CD4-positive, CD25-positive, alpha-beta regulatory T cell (primary cell): ENCODE results near the gene XRCC5. TPM values are rescaled to one million over a fixed set of nuclear protein-coding genes. Genes with fewer than 3 reads are reported as not detected.
A peak's percentile ranks its signal among the peaks of the same experiment; 100 is the strongest.
"Not testable (repeated sequence)": the region's sequence is repeated elsewhere in the genome, so short reads cannot be mapped to it uniquely, and the experiment has no call there.

ENCODE experiments used
- ATAC-seq, 2 donors: fragments of 150-1000 bp; cut with Tn5 transposase; one replicate each; pipeline ENCODE4 v1.10.0; 2021; ENCODE audit warnings: low read depth in 2 of 2, moderate number of reproducible peaks in 2 of 2, moderate library complexity in 1 of 2
- DNase-seq, 3 donors: peaks; one replicate each; pipeline versions ENCODE4 v3.0.0 to v3.0.0-alpha.2; 2012 to 2022; ENCODE audit warnings: mixed read lengths in 1 of 3
- H3K27ac ChIP-seq: one replicate; pipeline ENCODE4 v1.7.0; 2013; ENCODE audit warnings: mild to moderate bottlenecking, low read length; ENCODE audit not compliant: insufficient read depth, poor library complexity, severe bottlenecking
- H3K27me3 ChIP-seq: one replicate; pipeline ENCODE4 v1.7.0; 2013; ENCODE audit warnings: low read length; ENCODE audit not compliant: control insufficient read depth, insufficient read depth
- H3K36me3 ChIP-seq: one replicate; pipeline ENCODE4 v1.7.0; 2013; ENCODE audit warnings: mild to moderate bottlenecking, low read length, moderate library complexity; ENCODE audit not compliant: control insufficient read depth, insufficient read depth
- H3K4me1 ChIP-seq: 2 replicates; pipeline ENCODE4 v1.7.0; 2013; ENCODE audit warnings: mild to moderate bottlenecking, low read length; ENCODE audit not compliant: insufficient read depth, control insufficient read depth, poor library complexity, severe bottlenecking
- H3K4me3 ChIP-seq: one replicate; pipeline ENCODE4 v1.7.0; 2013; ENCODE audit warnings: low read depth, mild to moderate bottlenecking, low read length, moderate library complexity
- H3K9me3 ChIP-seq, 2 experiments: 1 replicate in 1 of 2; 2 replicates in 1 of 2; pipeline ENCODE4 v1.7.0; 2013; ENCODE audit warnings: low read length in 2 of 2, mild to moderate bottlenecking in 1 of 2, moderate library complexity in 1 of 2; ENCODE audit not compliant: control insufficient read depth in 2 of 2
- H3K27ac Mint-ChIP-seq, 3 donors: one replicate each; pipeline ENCODE4 v1.8.0; 2020 to 2022; ENCODE audit warnings: mild to moderate bottlenecking in 3 of 3, mixed read lengths in 3 of 3, moderate library complexity in 2 of 3
- H3K27me3 Mint-ChIP-seq: one replicate; pipeline ENCODE4 v1.8.0; 2022; ENCODE audit warnings: mild to moderate bottlenecking, mixed read lengths
- H3K36me3 Mint-ChIP-seq: one replicate; pipeline ENCODE4 v1.8.0; 2020; ENCODE audit warnings: mixed read lengths
- H3K4me1 Mint-ChIP-seq, 4 donors: one replicate each; pipeline ENCODE4 v1.8.0; 2020 to 2022; ENCODE audit warnings: mixed read lengths in 4 of 4, mild to moderate bottlenecking in 1 of 4
- H3K4me3 Mint-ChIP-seq, 4 donors: one replicate each; pipeline ENCODE4 v1.8.0; 2020 to 2022; ENCODE audit warnings: mild to moderate bottlenecking in 4 of 4, mixed read lengths in 4 of 4, moderate library complexity in 3 of 4
- H3K9me3 Mint-ChIP-seq, 7 donors: one replicate each; pipeline ENCODE4 v1.8.0; 2020 to 2022; ENCODE audit warnings: mixed read lengths in 7 of 7, mild to moderate bottlenecking in 3 of 7, moderate library complexity in 2 of 7
- polyA plus RNA-seq, 4 donors: library from polyadenylated mRNA; unstranded; fragments of 300-500 nt; fragmentation: Illumina TruSeq; gene quantifications; one replicate each; pipeline ENCODE4 v1.2.3, GENCODE V29; 2021
- total RNA-seq: library from RNA; stranded (reverse); gene quantifications from one replicate; pipeline ENCODE4 v1.2.3, GENCODE V29; 2022

XRCC5 gene
- total and polyA plus RNA-seq, 5 donors from 2014 or later = 178 to 336 (median 272) TPM

- Histone ChIP-seq H3K4me1 (no peaks in the 10 kb centered on the region), H3K27ac (no peak overlapping the region), H3K36me3 (peaks cover 98% of the 10 kb centered on the region), H3K27me3 (no peaks in the 10 kb centered on the region), H3K9me3 (no peaks in the 10 kb centered on the region), H3K4me3 (no peak overlapping the region)
- no peak overlapping the region for H3K4me3 Mint-ChIP-seq
- H3K27ac Mint-ChIP-seq = no peak overlapping the region
- peaks cover 0 to 1% (median 0%) of the 10 kb centered on the region in 7 donors for H3K9me3 Mint-ChIP-seq
- no peaks in the 10 kb centered on the region for H3K27me3 Mint-ChIP-seq
- H3K36me3 Mint-ChIP-seq = peaks cover 78% of the 10 kb centered on the region
- DNase-seq (no peak), ATAC-seq (no peak)
- H3K4me1 Mint-ChIP-seq = peaks cover 22 to 30% (median 27%) of the 10 kb centered on the region in 4 donors
These were observed 93.6 kb downstream of the XRCC5 start for GRCh38 chr2:216202626-216203250.

GRCh38 chr2:216205486-216205885 is 96.3 kb downstream of the XRCC5 start:
- H3K36me3 Mint-ChIP-seq = peaks cover 70% of the 10 kb centered on the region
- no peaks in the 10 kb centered on the region for H3K27me3 Mint-ChIP-seq
- H3K27ac ChIP-seq = no peak overlapping the region
- peaks cover 83% of the 10 kb centered on the region for H3K36me3 ChIP-seq
- DNase-seq (no peak), ATAC-seq (no peak)
- peaks cover 0 to 1% (median 0%) of the 10 kb centered on the region in 7 donors for H3K9me3 Mint-ChIP-seq
- H3K27ac Mint-ChIP-seq = peak overlapping the region in 1 of 3 donors; percentile 68
- H3K9me3 ChIP-seq = no peaks in the 10 kb centered on the region
- no peak overlapping the region for H3K4me3 ChIP-seq
- H3K4me3 Mint-ChIP-seq = no peak overlapping the region
- H3K4me1 ChIP-seq = no peaks in the 10 kb centered on the region
- H3K4me1 Mint-ChIP-seq = peaks cover 20 to 26% (median 23%) of the 10 kb centered on the region in 4 donors
- H3K27me3 ChIP-seq = no peaks in the 10 kb centered on the region

GRCh38 chr2:216206041-216206703 is 97.0 kb downstream of the XRCC5 start:
- DNase-seq = peak in 1 of 3 donors; percentile 40
- ATAC-seq = peak; percentile 36 to 38
- H3K4me1 ChIP-seq = no peaks in the 10 kb centered on the region
- H3K36me3 ChIP-seq = peaks cover 79% of the 10 kb centered on the region
- Mint-ChIP-seq H3K4me1 (peaks cover 22 to 30% (median 27%) of the 10 kb centered on the region in 4 donors), H3K27me3 (no peaks in the 10 kb centered on the region), H3K4me3 (no peak overlapping the region), H3K36me3 (peaks cover 66% of the 10 kb centered on the region), H3K27ac (peak overlapping the region; percentile 26 to 68 (median 59)), H3K9me3 (peaks cover 0 to 1% (median 0%) of the 10 kb centered on the region in 7 donors)
- no peak overlapping the region for H3K4me3 ChIP-seq
- H3K9me3 ChIP-seq = no peaks in the 10 kb centered on the region
- no peaks in the 10 kb centered on the region for H3K27me3 ChIP-seq
- no peak overlapping the region for H3K27ac ChIP-seq

DNA sequence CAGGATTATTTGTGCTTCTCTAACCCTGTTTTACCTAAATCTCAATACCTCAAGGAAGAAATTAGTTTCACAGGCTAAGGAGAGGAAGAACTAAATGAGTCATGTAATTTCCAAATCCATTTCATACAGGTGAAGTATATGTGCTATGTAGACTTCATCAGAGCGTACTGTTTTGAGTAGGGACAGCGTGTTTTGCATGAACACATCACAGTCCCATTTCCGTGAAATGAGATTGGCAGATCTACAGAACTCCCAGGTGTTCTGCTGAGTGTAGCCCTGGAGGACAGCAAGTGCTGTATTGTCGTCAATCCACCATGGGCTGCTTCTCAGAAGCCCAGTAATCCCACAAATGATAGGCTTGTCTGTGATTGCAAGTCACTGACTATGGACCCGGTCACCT is 97.7 kb downstream of the XRCC5 start:
- no peaks in the 10 kb centered on the region for H3K27me3 Mint-ChIP-seq
- no peak overlapping the region for H3K4me3 Mint-ChIP-seq
- no peak overlapping the region for H3K4me3 ChIP-seq
- no peak for ATAC-seq
- peaks cover 27 to 36% (median 30%) of the 10 kb centered on the region in 4 donors for H3K4me1 Mint-ChIP-seq
- peaks cover 0 to 1% (median 0%) of the 10 kb centered on the region in 7 donors for H3K9me3 Mint-ChIP-seq
- peak overlapping the region; percentile 26 to 68 (median 59) for H3K27ac Mint-ChIP-seq
- H3K27me3 ChIP-seq = no peaks in the 10 kb centered on the region
- no peaks in the 10 kb centered on the region for H3K4me1 ChIP-seq
- peaks cover 66% of the 10 kb centered on the region for H3K36me3 Mint-ChIP-seq
- peak in 1 of 3 donors; percentile 30 for DNase-seq
- no peaks in the 10 kb centered on the region for H3K9me3 ChIP-seq
- peaks cover 78% of the 10 kb centered on the region for H3K36me3 ChIP-seq
- no peak overlapping the region for H3K27ac ChIP-seq

- not testable (repeated sequence) for DNase-seq, H3K9me3 ChIP-seq, H3K27me3 Mint-ChIP-seq, H3K4me1 ChIP-seq, H3K4me3 Mint-ChIP-seq, H3K27ac ChIP-seq, H3K9me3 Mint-ChIP-seq, H3K27me3 ChIP-seq, ATAC-seq, H3K27ac Mint-ChIP-seq, H3K4me3 ChIP-seq
- Mint-ChIP-seq H3K36me3 (peaks cover 55% of the 10 kb centered on the region), H3K4me1 (peaks cover 20 to 36% (median 28%) of the 10 kb centered on the region in 4 donors)
- peaks cover 64% of the 10 kb centered on the region for H3K36me3 ChIP-seq
These were observed 99.5 kb downstream of the XRCC5 start for GRCh38 chr2:216208661-216209060.

DNA sequence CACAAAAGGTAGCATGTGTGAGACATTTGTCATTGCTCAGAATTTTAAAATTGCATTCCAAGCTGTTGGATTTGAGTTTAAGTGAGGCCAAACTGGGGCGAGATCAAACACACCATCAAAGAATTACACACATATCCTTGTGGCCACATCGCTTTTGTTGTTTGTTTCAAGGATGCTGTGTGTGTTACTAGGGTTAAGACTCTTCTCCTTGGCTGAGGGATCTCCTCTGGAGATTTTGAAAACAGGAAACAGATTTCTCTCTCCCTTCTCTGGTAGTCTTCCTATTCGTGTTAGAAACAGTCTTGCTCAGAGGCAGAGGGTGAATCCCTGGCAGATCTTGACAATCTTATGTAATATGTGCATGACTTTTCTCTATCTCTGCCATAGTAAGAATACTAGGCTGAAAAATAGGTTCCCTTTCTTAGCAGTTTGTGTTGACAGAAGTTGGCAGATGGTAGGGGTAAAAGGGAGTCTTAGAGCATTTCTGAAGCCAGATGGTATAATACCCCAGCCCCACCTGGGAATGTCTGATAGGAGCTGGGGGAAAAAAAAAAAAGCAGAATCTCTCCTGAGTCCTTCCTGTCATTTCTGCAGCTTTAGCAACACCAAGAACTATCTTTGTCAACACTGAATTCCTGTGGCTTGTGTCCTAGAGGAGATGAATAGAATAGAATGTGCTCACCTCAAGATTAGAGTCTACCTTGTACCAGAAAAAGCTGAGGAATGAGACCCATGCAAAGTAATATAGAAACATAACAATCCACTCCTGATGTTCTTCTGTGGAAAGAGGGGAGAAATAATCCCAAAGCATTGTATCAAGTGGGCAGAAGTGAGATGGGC is 101.8 kb downstream of the XRCC5 start:
- ATAC-seq = no peak
- no peak overlapping the region for H3K27ac ChIP-seq

GRCh38 chr2:216211614-216212145 is 102.5 kb downstream of the XRCC5 start:
- Mint-ChIP-seq H3K4me3 (no peak overlapping the region), H3K27me3 (no peaks in the 10 kb centered on the region), H3K27ac (peak overlapping the region; percentile 43 to 93 (median 61)), H3K4me1 (peaks cover 5 to 21% (median 19%) of the 10 kb centered on the region in 4 donors), H3K36me3 (peaks cover 35% of the 10 kb centered on the region), H3K9me3 (no peaks in the 10 kb centered on the region)
- peaks cover 36% of the 10 kb centered on the region for H3K36me3 ChIP-seq
- no peaks in the 10 kb centered on the region for H3K9me3 ChIP-seq
- H3K27ac ChIP-seq = no peak overlapping the region
- H3K27me3 ChIP-seq = no peaks in the 10 kb centered on the region
- DNase-seq = no peak
- no peak for ATAC-seq
- H3K4me3 ChIP-seq = no peak overlapping the region
- H3K4me1 ChIP-seq = no peaks in the 10 kb centered on the region

More for the DNA sequence above, 101.8 kb downstream of the XRCC5 start:
- Histone ChIP-seq H3K36me3 (peaks cover 43% of the 10 kb centered on the region), H3K27me3 (no peaks in the 10 kb centered on the region), H3K4me1 (no peaks in the 10 kb centered on the region), H3K9me3 (no peaks in the 10 kb centered on the region), H3K4me3 (no peak overlapping the region)
- H3K4me3 Mint-ChIP-seq = no peak overlapping the region
- DNase-seq = no peak
- H3K36me3 Mint-ChIP-seq = peaks cover 42% of the 10 kb centered on the region
- no peaks in the 10 kb centered on the region for H3K9me3 Mint-ChIP-seq
- no peaks in the 10 kb centered on the region for H3K27me3 Mint-ChIP-seq
- H3K27ac Mint-ChIP-seq = peak overlapping the region; percentile 61 to 93 (median 70)
- peaks cover 10 to 29% (median 22%) of the 10 kb centered on the region in 4 donors for H3K4me1 Mint-ChIP-seq
